GM18526 (cell line): Measurements from ENCODE around the gene SLC39A8.

Experiments used
- POLR2A ChIP-seq: IDR thresholded peaks from 3 replicates; pipeline ENCODE4 v1.6.1; 2011; ENCODE audit not compliant: insufficient read length; ENCODE audit errors: extremely low read depth

The SLC39A8 gene

DNA sequence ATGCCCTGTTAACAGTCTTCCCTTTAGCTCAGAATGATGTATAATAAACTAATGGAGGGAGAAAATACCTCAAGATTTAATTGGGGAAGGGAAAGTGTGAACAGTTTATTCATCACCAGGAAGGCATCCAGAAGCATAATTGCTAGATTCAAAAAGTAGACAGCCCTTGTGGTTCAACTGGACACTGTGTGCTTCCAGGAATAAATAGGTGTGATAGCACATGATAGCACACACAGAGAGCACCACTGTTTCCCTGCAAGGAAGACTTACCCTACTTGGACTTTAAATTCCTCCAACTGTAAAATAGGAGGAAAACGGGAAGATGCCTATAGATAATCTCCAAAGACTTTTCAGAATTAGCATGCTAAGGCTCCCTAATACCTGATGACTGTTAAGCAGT, 27.8 kb downstream of the SLC39A8 start:
- TF ChIP-seq POLR2A: no peak

DNA sequence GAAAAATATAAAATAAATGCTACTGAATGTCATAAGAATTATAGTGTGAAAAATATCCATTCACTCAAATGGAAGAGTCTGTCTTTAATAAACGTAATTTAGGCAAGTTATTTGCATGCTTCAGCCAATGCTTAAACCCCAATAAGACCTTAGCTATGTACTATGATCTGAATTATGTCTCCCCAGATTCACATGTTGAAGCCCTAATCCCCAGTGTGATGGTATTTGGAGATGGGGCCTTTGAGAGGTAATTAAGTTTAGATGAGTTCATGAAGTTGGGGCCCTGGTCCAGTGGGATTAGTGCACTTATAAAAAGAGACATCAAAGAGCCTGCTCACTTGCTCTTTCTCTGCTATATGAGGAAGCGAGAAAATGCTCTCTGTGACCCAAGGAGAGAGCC, 28.7 kb downstream of the SLC39A8 start:
- TF ChIP-seq POLR2A: no peak

DNA sequence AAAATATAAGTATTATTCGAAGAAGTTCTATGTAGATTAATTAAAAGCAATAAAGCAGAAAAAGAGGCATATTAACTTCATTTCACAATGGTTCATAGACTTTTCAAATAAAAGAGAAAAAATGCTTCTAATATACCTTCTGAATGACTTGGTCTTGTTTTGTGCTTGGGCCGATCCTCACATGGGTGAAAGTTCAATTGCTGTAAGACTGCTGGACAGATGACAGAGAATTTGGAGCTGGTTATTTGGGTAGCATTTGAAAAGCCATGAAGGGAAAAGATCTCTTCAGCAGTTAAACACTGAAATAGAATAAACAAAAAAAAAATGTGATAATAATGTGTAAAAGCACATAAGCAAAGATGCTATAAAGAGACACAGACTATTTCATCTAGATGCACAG, 29.8 kb downstream of the SLC39A8 start:
- TF ChIP-seq POLR2A: no peak

DNA sequence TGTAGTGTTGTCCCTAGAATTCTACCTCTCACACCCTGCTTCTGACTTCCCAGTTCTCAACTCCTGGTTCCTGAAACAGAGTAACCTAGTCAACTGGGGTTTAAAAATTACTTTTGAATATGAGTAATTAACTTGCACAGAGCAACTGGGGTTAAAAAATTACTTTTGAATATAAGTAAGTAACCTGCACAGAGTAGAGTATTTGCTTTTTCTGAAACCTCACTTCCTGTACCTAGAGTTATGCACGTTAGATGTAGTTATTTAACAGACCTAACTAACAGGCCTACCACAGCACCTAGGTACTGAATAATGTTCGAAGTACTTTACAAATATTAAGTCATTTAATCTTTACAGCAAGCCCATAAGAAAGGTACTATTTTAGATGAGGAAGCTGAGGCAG, 32.9 kb downstream of the SLC39A8 start:
- TF ChIP-seq POLR2A: no peak

DNA sequence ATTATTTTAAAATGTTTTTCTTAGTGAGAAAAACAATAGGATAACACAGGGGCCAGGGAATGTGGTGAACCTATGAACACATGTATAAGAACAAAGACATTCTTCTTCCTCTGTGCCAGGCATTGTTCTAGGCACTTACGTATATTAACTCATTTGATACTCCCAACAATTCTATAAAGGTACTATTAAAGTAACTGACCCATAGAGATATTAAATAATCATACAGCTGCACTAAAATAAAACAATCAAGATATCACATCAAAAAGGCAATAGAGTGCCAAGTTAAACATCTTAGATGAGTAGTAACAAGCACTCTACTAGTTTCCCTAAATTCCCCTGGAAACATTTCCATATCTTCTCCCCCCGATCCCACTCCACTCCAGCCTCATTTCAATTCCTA, 33.4 kb downstream of the SLC39A8 start:
- TF ChIP-seq POLR2A: no peak

DNA sequence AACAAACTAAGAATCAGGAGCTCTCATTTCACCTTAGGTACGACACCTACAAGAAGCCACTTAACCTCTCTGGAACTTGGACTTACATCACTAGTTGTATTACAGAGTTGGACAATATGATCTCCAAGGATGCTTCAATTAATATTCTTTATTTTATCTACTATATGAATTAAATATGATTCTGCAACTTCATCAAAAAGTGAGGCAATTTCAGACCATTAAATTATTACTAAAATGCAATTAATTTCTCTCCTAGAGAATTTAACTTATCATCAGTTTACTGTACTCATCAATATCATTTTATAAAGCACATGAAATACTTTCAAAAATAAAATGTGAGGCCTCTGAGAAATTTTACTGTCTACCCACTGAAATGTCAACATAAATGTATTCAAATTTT, 33.9 kb downstream of the SLC39A8 start:
- no peak for TF ChIP-seq POLR2A

DNA sequence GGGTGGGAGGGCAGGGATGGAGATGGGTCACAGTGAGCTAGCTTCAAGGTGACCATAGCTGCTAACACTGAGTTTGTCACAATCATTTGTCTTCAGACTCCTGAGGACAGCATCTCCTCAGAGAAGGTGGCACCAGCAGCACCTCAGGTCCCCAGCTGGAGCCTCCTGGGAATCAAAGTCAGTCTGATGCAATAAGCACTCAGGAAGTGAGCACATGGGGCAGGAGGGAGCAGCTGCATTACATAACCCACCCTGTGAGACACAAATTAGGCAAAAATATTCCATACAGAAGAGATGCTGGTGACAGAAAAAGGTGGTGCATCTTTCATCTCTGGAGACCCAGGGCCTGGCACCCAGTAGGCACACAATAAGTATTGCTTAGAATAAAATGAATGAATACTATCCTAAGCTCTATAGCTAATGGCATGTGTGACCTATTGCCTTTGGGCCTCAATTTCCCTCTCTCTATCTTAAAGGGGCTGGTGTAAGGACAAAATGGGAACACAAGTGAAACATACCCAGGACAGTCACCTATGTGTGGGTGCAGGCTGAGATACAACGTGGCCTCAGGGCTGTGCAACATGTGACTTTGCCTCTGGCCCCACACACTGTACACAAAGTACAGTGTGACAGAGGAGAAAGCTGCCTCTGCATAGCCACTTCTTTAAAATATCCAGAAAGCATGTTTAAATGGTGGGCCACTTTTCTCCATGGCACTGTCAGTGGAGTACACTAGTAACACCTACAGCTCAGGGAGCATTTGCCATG, 37.1 kb downstream of the SLC39A8 start:
- TF ChIP-seq POLR2A: no peak

DNA sequence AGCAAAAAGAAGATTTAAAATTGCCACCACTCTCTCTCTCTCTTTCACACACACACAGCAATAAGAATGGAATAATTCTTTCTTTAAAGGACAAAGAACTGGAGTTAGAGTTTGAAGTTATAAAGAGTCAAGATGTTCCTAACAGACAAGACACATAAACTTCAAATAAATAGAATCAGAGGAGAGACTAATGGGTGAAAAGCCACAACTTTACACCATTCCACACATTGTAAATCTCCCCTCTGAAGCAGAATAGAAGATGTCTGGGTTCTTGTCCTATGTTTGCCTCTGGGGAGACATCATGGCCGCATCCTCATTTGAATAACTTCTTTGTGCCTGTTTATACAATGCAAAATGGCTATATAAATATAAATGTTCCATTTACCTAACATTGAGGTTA, 39.6 kb downstream of the SLC39A8 start:
- TF ChIP-seq POLR2A: no peak

DNA sequence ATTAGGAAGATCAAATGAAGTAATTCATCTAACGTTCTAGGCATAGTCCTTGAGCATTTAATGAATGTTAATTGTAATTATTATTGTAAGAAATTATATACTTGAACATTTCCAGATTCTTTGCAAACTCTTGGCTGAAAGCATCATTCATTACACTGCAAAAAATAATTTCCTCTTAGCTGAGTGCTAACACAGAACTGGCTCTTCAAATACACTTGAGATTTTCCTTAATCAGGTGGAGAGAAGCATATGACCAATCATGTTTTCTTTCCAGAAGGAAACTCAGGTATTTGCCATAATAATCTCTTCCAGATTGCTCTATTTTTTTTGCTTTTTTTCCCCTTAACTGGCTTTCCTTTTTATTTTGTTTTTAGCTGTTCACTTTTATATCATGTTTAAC, 42.5 kb downstream of the SLC39A8 start:
- no peak for TF ChIP-seq POLR2A

DNA sequence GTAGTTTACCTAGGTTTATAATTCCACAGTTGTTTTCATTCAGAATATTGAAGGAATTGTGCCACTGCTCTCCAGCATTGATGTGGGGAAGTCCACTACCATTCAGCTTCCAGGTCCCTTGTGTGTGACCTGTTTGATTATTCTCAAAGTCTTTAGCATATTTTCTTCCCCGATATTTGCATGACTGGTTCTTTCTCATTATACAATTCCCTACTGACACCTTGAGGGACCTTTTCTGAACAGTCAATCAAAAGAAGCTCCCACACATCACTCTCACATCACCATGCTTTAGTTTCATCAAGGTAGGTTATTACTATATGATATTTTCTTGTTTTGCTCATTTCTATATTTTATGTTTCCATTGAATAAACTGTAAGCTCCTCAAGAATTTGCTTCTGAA, 44.1 kb downstream of the SLC39A8 start:
- no peak for TF ChIP-seq POLR2A

DNA sequence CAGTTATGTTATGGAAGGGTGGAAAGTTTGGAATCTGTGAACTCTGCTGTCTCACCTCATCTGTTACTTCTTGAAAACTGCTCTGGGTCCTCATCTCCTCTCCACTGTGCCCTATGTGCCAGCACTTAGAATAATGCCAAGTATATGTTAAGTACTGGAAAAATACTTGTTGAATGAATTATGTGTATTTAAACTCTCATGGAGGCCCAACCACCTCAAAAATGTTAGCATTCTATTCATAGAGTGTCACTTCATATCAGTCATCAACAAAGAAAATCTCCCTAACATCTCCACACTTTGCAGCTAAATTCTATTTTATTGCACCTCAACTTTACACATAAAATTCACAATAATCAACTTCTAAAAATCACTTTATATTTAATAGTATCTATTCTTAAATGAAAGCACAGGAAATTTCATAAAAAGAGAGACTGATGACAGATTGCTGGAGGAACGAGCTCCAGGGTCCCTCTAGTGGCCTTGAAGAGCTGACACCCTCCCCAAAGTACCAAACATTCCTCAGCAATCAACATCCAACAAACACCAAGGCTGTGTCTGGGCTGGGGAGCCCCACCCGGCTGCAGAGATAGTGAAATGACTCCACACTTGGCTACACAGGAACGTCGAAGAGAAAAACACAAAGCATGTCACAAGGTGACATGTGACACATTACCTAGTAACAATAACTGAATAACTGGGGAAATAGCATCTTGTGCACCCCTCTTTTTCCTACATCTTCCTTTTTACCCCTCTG, 45.8 kb downstream of the SLC39A8 start:
- TF ChIP-seq POLR2A: no peak

DNA sequence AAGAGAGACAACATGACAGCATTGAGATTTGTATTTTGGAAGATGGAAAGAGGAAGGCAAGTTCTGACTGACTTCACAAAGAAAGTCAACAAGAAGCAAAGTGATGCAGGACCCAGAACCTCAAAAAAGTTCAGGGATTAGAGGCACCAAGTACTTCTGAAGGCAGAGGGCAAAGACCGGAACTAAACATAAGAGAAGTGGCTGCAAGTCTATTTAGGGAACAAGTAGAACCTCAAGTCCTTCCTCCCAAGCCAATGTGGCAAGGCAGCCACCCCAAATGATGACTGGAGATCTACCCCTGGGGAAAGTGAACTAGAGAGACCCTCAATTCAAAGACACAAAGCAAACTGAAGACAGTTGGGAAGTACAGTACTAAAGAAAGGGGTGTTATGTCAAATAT, 46.6 kb downstream of the SLC39A8 start:
- no peak for TF ChIP-seq POLR2A

DNA sequence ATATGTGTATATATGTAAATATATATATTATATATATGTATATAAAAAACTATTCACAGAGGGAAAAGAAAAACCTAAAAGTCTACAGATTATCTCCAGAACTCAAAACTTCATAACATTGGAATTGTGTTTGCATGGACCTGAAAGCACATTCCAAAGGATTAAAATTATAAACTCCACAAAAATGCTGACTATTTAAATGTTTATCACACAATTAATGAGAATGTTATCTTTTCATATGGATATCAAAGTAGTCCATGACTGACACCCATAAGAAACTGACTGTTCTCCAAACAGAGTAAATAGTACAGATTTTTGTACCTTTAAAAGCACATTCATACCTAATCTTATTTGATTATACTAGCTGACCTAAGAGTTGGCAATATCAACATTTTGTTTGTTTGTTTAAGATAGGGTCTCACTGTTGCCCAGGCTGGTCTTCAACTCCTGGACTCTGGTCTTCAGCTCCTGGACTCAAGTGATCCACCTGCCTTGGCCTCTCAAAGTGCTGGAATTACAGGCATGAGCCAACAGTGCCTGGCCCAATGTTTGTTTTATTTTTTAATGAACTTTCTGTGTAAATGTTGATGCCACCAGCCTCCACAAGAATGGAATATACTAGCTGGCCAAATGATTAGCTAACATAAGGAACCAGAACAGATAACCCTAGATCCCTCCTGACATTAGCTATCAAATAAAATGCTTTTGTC, 50.0 kb downstream of the SLC39A8 start:
- no peak for TF ChIP-seq POLR2A

DNA sequence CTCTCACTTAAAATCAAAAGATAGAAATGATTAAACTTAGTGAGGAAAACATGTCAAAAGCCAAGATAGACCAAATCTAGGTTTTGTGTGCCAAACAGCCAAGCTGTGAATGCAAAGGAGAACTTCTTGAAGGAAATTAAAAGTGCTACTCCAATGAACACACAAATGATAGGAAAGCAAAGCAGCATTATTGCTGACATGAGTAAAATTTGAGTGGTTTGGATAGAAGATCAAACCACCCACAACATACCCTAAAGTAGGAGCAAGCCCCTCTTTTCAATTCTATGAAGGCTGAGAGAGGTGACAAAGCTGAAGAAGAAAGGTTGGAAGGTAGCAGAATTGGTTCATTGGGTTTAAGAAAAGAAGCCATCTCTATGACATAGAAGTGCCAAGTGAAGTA, 56.8 kb downstream of the SLC39A8 start:
- no peak for TF ChIP-seq POLR2A

DNA sequence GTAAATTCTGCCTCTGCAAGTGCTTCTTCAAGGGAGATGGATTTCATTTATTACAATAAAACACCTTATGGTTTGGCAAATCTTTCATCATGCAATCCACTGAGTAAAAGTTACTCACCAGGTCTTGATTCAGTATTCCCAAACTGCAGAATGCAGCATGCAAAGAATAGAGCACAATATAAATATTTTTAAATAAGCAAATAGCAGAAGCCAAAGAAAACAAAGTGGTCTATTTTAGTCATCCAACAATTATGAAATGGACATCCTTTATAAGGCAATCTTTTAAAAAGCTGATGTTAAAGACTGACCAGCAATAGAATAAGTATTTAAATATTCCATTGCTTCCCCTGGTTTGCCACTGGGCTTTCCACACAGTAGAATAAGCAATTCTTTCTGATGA, 59.5 kb downstream of the SLC39A8 start:
- no peak for TF ChIP-seq POLR2A
